HCT116 (cell line): ENCODE results near the gene ISG20. TPM values are rescaled to one million over a fixed set of nuclear protein-coding genes. Genes with fewer than 3 reads are reported as not detected.

Experiments used
- ATAC-seq: fragments of 200-7000 bp; cut with Tn5 transposase; 2 replicates; pipeline ENCODE4 v1.9.1; 2020; ENCODE audit warnings: mild to moderate bottlenecking, moderate library complexity
- BruUV-seq: library from RNA; stranded (reverse); fragments of 400-500 nt; replicated peaks from 2 replicates; lab custom pipeline; 2021; lab: Mats Ljungman, UMichigan
- CTCF ChIA-PET: fragments of 300-600 bp; sonication (Branson Sonifier 250); formaldehyde crosslinking; loops from one replicate; lab custom pipeline; 2021; ENCODE audit warnings: antibody characterized with exemption; lab: Charles Lee
- POLR2A ChIA-PET: fragments of 300-600, 350-600 bp; sonication (Branson Sonifier 250); formaldehyde crosslinking; loops from one replicate; lab custom pipeline; 2021; ENCODE audit warnings: antibody characterized with exemption; lab: Charles Lee
- RAD21 ChIA-PET, 2 experiments: fragments of 300-600 bp; sonication (Branson Sonifier 250); formaldehyde crosslinking; loops; one replicate each; lab custom pipeline; 2023; ENCODE audit warnings: low total read pairs in 2 of 2; ENCODE audit not compliant: uncharacterized antibody in 2 of 2, unreplicated experiment in 2 of 2, low non-redundant PET in 1 of 2; lab: Charles Lee
- DNase-seq: peaks from one replicate; pipeline ENCODE4 v3.0.0-alpha.2; 2010; ENCODE audit warnings: low read depth, low spot score
- H2AFZ ChIP-seq: fragments of 200-600 bp; shearing (Covaris generic), sonication (generic); 2 replicates; pipeline ENCODE4 v1.6.1; 2017; ENCODE audit warnings: low read depth, mixed run types, mixed read lengths, antibody characterized with exemption, low read length; ENCODE audit not compliant: poor library complexity, severe bottlenecking
- H3K27ac ChIP-seq: 2 replicates; pipeline ENCODE4 v1.5.1; 2012; ENCODE audit warnings: low read depth, low read length
- H3K27me3 ChIP-seq: fragments of 200-600 bp; sonication (generic); 2 replicates; pipeline ENCODE4 v1.6.1; 2016; ENCODE audit warnings: mixed run types, low read length, mixed read lengths; ENCODE audit not compliant: insufficient read depth
- H3K36me3 ChIP-seq, 2 experiments: fragments of 200-500 bp in 1 of 2; fragments of 200-600 bp in 1 of 2; sonication (Bioruptor generic) in 1 of 2; sonication (generic) in 1 of 2; 2 replicates each; pipeline versions ENCODE4 v1.5.1 to v1.6.1; 2014 to 2016; ENCODE audit warnings: low read length in 2 of 2, inconsistent platforms in 1 of 2, mixed read lengths in 1 of 2, mixed run types in 1 of 2; ENCODE audit not compliant: insufficient read depth in 2 of 2, control insufficient read depth in 1 of 2
- H3K4me1 ChIP-seq, 2 experiments: fragments of 200-600 bp in 1 of 2; sonication (generic) in 1 of 2; 2 replicates each; pipeline versions ENCODE4 v1.5.1 to v1.6.1; 2012 to 2017; ENCODE audit warnings: low read length in 2 of 2, inconsistent platforms in 1 of 2, mild to moderate bottlenecking in 1 of 2, mixed read lengths in 1 of 2, mixed run types in 1 of 2, moderate library complexity in 1 of 2; ENCODE audit not compliant: insufficient read depth in 2 of 2, control insufficient read depth in 1 of 2
- H3K4me2 ChIP-seq: fragments of 200-600 bp; sonication (generic); 2 replicates; pipeline ENCODE4 v1.6.1; 2017; ENCODE audit warnings: mixed run types, low read length, mixed read lengths
- H3K4me3 ChIP-seq, 2 experiments: fragments of 200-600 bp in 1 of 2; sonication (generic) in 1 of 2; replicated peaks in 1 of 2; 2 replicates each; pipeline ENCODE4 v1.5.1; 2011 to 2016; ENCODE audit warnings: low read length in 2 of 2, control low read depth in 1 of 2, low read depth in 1 of 2, mild to moderate bottlenecking in 1 of 2, mixed read lengths in 1 of 2, mixed run types in 1 of 2
- H3K79me2 ChIP-seq: fragments of 200-600 bp; sonication (generic); 2 replicates; pipeline ENCODE4 v1.6.1; 2017; ENCODE audit warnings: mild to moderate bottlenecking, mixed run types, low read length, moderate library complexity, mixed read lengths; ENCODE audit not compliant: insufficient read depth
- H3K9ac ChIP-seq: fragments of 200-600 bp; sonication (generic); 2 replicates; pipeline ENCODE4 v1.6.1; 2016; ENCODE audit warnings: low read length, mixed read lengths
- H3K9me2 ChIP-seq: fragments of 200-600 bp; sonication (generic), shearing (Covaris generic); 2 replicates; pipeline ENCODE4 v1.6.1; 2017; ENCODE audit warnings: mixed run types, mild to moderate bottlenecking, moderate library complexity; ENCODE audit not compliant: insufficient read depth
- H3K9me3 ChIP-seq, 2 experiments: fragments of 200-500 bp in 1 of 2; fragments of 200-600 bp in 1 of 2; sonication (Bioruptor generic) in 1 of 2; sonication (generic) in 1 of 2; 2 replicates each; pipeline ENCODE4 v1.6.1; 2014 to 2017; ENCODE audit warnings: low read length in 2 of 2, mixed read lengths in 2 of 2, inconsistent platforms in 1 of 2, low read depth in 1 of 2, mild to moderate bottlenecking in 1 of 2, mixed run types in 1 of 2, moderate library complexity in 1 of 2; ENCODE audit not compliant: control insufficient read depth in 1 of 2, insufficient read depth in 1 of 2
- H4K20me1 ChIP-seq: fragments of 200-600 bp; sonication (generic), shearing (Covaris generic); 2 replicates; pipeline ENCODE4 v1.6.1; 2017; ENCODE audit warnings: mixed run types, mild to moderate bottlenecking, moderate library complexity; ENCODE audit not compliant: insufficient read depth
- CBX3 ChIP-seq: IDR thresholded peaks from 2 replicates; pipeline ENCODE4 v1.6.1; 2012; ENCODE audit warnings: low read depth
- EGR1 ChIP-seq: IDR thresholded peaks from 2 replicates; pipeline ENCODE4 v1.6.1; 2012; ENCODE audit warnings: low read depth
- ELF1 ChIP-seq: IDR thresholded peaks from 2 replicates; pipeline ENCODE4 v1.6.1; 2012; ENCODE audit warnings: low read depth, borderline replicate concordance
- EZH2phosphoT487 ChIP-seq: fragments of 200-600 bp; IDR thresholded peaks from 2 replicates; pipeline ENCODE4 v1.6.1; 2018; ENCODE audit warnings: antibody characterized with exemption, borderline replicate concordance
- JUND ChIP-seq: IDR thresholded peaks from 2 replicates; pipeline ENCODE4 v1.6.1; 2012
- POLR2AphosphoS5 ChIP-seq: IDR thresholded peaks from 2 replicates; pipeline ENCODE4 v1.6.1; 2011; ENCODE audit warnings: mild to moderate bottlenecking, low read depth, low read length, moderate library complexity
- RAD21 ChIP-seq: IDR thresholded peaks from 2 replicates; pipeline ENCODE4 v1.6.1; 2012; ENCODE audit warnings: low read depth, mild to moderate bottlenecking
- SRF ChIP-seq: IDR thresholded peaks from 2 replicates; pipeline ENCODE4 v1.6.1; 2012; ENCODE audit warnings: low read depth
- ZFX ChIP-seq: fragments of 450-650 bp; IDR thresholded peaks from 2 replicates; pipeline ENCODE4 v1.6.1; 2017
- ZNF274 ChIP-seq: fragments of 200-500 bp; sonication (Bioruptor generic); IDR thresholded peaks from 2 replicates; pipeline ENCODE4 v1.6.1; 2014; ENCODE audit warnings: mild to moderate bottlenecking, low read depth, low read length, inconsistent platforms
- intact Hi-C: fragments of 100-400 bp; cut with micrococcal nuclease; formaldehyde crosslinking; loops from 2 replicates; pipeline ENCODE4 v1.10.0; 2022
- total RNA-seq: library from RNA; stranded (reverse); gene quantifications from one replicate; pipeline ENCODE4 v1.2.1, GENCODE V29; 2021; ENCODE audit not compliant: unreplicated experiment
- TF ChIP-seq, protein P1 (sequence below): IDR thresholded peaks from 2 replicates; pipeline ENCODE4 v1.6.1; 2012
- TF ChIP-seq, protein P2 (sequence below), 3 experiments: fragments of 200-600 bp in 1 of 3; sonication (generic) in 1 of 3; IDR thresholded peaks in 2 of 3; conservative IDR thresholded peaks in 1 of 3; 2 replicates each; pipeline ENCODE4 v1.5.1; 2012 to 2017; ENCODE audit warnings: low read depth in 2 of 3, low read length in 2 of 3, antibody characterized with exemption in 1 of 3, borderline replicate concordance in 1 of 3, control low read depth in 1 of 3, mild to moderate bottlenecking in 1 of 3, mixed read lengths in 1 of 3, mixed run types in 1 of 3, moderate library complexity in 1 of 3; ENCODE audit not compliant: insufficient read depth in 1 of 3

Gene ISG20
- total RNA-seq, 1 experiment from 2014 or later, result 11.0 TPM

DNA sequence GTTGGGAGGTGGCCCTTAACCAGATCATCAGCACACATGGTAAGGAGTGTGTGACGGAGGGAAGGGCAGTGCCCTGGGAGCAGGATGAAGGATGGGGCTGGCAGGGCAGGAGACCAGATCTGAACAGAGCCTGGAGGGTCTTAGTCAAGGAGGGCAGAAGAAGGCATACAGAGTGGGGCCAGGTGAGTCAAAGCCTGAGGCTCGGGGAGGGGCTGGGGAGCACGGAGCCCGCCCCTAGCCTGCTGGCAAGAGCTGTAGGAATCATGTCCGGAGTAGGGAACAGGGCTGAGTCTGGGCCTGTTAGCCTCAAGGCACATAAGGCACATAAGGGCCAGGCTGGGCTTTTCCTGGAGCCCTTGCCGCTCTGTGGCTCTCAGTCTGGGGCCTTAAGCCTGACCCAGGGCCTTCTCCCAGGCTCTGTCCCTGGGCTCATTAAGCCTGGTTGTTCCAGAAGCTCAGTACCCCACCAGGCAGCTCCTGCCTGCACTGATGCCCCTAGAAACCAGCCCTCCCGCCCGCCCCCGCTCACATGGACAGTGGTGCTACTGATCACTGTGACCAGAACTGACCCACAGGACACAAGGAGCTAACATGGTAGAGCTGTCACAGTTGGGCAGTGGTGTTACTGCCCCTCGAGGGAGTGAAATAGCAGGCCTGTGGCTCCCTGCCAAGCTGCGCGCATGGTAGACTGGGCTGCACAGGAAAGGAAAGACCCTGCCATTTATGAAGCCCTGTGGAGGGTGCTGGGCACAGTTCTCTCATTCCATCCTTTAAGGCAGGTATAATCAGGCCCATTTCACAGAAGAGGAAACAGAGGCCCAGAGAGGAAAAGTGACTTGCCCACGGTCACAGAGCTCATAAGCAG is 14.6 kb downstream of the ISG20 start:
- intact Hi-C loops, result no loop called here

More for the DNA sequence above, 14.6 kb downstream of the ISG20 start:
- Histone ChIP-seq H3K79me2 (no peaks in the 10 kb centered on the region), H2AFZ (no peak overlapping the region), H3K27me3 (no peaks in the 10 kb centered on the region), H3K9me2 (no peaks in the 10 kb centered on the region), H3K9me3 (no peaks in the 10 kb centered on the region), H3K4me3 (no peak overlapping the region), H4K20me1 (no peaks in the 10 kb centered on the region), H3K36me3 (no peaks in the 10 kb centered on the region), H3K27ac (no peak overlapping the region), H3K9ac (no peak overlapping the region), H3K4me1 (peaks cover 14 to 16% of the 10 kb centered on the region in 2 experiments), H3K4me2 (no peak overlapping the region)
- TF ChIP-seq SRF, result no peak
- TF ChIP-seq, protein P1, sequence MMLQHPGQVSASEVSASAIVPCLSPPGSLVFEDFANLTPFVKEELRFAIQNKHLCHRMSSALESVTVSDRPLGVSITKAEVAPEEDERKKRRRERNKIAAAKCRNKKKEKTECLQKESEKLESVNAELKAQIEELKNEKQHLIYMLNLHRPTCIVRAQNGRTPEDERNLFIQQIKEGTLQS, result no peak
- no peak for TF ChIP-seq EZH2phosphoT487
- TF ChIP-seq ZFX, result no peak
- TF ChIP-seq EGR1, result no peak
- TF ChIP-seq ELF1, result no peak
- no peak for TF ChIP-seq ZNF274
- TF ChIP-seq CBX3, result no peak
- TF ChIP-seq, protein P2, sequence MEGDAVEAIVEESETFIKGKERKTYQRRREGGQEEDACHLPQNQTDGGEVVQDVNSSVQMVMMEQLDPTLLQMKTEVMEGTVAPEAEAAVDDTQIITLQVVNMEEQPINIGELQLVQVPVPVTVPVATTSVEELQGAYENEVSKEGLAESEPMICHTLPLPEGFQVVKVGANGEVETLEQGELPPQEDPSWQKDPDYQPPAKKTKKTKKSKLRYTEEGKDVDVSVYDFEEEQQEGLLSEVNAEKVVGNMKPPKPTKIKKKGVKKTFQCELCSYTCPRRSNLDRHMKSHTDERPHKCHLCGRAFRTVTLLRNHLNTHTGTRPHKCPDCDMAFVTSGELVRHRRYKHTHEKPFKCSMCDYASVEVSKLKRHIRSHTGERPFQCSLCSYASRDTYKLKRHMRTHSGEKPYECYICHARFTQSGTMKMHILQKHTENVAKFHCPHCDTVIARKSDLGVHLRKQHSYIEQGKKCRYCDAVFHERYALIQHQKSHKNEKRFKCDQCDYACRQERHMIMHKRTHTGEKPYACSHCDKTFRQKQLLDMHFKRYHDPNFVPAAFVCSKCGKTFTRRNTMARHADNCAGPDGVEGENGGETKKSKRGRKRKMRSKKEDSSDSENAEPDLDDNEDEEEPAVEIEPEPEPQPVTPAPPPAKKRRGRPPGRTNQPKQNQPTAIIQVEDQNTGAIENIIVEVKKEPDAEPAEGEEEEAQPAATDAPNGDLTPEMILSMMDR (IDR thresholded peaks at IDR 0.05 in 2 of 3, conservative IDR thresholded peaks at IDR 0.05 in 1 of 3; ENCODE audit: borderline replicate concordance in 1 of 3, insufficient read depth in 1 of 3, low read depth in 2 of 3, low read length in 2 of 3), result no peak
- no peak for TF ChIP-seq RAD21
- no peak for TF ChIP-seq JUND
- TF ChIP-seq POLR2AphosphoS5, result no peak
- ChIA-PET CTCF (no interaction called here), POLR2A (interaction anchor here (0.6 to 0.8 kb wide), 2 partner anchors 15 to 389 kb away, joined by 3 to 5 read pairs; partner anchors contain the start of gene ISG20), RAD21 (no interaction called here)
- no peak for ATAC-seq
- no TSS peak for BruUV-seq
- DNase-seq, result no peak
